ENCODE measurements around the gene BICDL1.
"Not testable (repeated sequence)": the region's sequence is repeated elsewhere in the genome, so short reads cannot be mapped to it uniquely, and the experiment has no call there.

Gene BICDL1

DNA sequence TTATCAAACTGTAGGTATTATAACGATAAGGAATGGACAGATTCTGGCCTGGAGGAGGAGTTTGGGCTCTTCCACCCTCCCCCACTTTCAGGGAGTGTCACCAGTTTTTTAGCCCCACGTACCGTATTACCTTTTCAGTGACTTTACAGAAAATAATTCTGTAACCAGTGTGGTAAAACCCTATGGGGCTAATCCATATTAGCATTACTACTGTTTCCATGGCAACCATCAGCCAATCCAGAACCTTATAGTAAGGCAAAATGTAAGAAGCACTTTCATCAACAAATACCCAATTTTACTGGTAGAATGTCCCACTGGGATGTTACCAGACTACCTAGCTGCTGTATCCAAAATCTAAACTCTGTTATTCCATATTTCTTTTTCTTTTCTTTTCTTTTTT lies 50.7 kb downstream of the BICDL1 start:
- no peak overlapping the region for H3K4me3 ChIP-seq (ENCODE audit: low read depth, low read length)
- TF ChIP-seq, protein P1, sequence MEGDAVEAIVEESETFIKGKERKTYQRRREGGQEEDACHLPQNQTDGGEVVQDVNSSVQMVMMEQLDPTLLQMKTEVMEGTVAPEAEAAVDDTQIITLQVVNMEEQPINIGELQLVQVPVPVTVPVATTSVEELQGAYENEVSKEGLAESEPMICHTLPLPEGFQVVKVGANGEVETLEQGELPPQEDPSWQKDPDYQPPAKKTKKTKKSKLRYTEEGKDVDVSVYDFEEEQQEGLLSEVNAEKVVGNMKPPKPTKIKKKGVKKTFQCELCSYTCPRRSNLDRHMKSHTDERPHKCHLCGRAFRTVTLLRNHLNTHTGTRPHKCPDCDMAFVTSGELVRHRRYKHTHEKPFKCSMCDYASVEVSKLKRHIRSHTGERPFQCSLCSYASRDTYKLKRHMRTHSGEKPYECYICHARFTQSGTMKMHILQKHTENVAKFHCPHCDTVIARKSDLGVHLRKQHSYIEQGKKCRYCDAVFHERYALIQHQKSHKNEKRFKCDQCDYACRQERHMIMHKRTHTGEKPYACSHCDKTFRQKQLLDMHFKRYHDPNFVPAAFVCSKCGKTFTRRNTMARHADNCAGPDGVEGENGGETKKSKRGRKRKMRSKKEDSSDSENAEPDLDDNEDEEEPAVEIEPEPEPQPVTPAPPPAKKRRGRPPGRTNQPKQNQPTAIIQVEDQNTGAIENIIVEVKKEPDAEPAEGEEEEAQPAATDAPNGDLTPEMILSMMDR (IDR thresholded peaks at IDR 0.05; ENCODE audit: borderline replicate concordance, insufficient read depth, low read depth, low read length): no peak

DNA sequence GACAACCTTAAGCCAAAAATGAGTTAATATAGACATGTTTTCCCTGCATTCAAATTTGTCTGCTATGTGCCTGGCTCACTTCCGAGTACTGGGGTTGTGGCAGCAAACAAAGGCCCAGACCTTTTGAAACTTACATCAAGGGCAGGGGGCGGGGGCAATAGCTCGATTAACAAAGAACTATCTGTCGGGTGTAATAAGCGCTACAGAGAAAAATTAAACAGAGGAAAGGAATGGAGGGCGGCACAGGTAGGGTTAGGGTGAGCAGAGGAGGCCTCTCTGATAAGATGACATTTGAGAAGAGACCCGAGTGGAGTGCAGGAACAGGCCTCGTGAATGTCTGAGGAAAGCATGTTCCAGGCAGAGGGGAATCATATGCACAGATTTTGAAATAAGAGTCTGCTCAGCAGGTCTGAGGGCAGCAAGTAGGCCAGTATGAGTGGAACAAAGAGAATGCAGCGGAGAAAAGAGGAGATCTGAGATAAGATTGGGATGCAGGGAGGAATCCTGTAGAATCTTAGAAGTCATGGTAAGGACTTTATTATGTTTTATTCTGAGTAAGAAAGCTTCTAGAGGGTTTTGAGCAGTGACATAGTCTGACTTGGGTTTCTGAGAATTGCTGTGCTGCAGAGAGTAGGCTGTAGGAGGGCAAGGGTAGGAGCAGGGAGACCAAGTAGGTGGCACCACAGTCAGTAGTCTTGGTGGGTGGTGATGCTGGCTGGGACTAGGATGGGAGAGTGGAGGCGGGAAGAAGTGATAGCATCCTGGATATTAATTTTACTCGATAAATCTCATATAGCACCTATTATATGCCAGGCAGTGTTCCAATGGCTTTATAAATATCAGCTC lies 52.6 kb downstream of the BICDL1 start:
- TF ChIP-seq, protein P1 (IDR thresholded peaks at IDR 0.05; ENCODE audit: borderline replicate concordance, insufficient read depth, low read depth, low read length): no peak
- no peak overlapping the region for H3K4me3 ChIP-seq (ENCODE audit: low read depth, low read length)

DNA sequence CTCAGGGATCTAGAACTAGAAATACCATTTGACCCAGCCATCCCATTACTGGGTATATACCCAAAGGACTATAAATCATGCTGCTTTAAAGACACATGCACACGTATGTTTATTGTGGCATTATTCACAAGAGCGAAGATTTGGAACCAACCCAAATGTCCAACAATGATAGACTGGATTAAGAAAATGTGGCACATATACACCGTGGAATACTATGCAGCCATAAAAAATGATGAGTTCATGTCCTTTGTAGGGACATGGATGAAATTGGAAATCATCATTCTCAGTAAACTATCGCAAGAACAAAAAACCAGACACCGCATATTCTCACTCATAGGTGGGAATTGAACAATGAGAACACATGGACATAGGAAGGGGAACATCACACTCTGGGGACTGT lies 56.3 kb downstream of the BICDL1 start:
- H3K4me3 ChIP-seq (ENCODE audit: low read depth, low read length): not testable (repeated sequence)

DNA sequence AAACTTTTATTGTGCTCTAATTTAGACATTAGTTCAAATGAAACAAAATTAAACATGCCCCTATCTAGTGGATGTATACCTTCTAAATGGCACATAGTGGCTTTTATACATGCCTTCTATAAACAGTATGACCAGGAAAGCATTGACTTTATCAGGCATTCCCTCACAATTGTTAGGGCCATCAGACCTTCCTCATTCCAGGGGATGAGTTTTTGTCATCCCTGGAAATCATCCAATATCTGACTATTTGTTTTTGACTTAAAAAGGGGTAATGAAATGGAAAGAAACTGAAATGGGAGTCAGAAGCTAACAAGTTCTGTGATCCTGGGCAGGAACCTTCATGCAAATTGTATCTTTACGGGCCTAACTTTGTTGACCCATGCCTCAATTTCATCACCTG lies 58.0 kb downstream of the BICDL1 start:
- TF ChIP-seq, protein P1 (IDR thresholded peaks at IDR 0.05; ENCODE audit: borderline replicate concordance, insufficient read depth, low read depth, low read length): no peak

DNA sequence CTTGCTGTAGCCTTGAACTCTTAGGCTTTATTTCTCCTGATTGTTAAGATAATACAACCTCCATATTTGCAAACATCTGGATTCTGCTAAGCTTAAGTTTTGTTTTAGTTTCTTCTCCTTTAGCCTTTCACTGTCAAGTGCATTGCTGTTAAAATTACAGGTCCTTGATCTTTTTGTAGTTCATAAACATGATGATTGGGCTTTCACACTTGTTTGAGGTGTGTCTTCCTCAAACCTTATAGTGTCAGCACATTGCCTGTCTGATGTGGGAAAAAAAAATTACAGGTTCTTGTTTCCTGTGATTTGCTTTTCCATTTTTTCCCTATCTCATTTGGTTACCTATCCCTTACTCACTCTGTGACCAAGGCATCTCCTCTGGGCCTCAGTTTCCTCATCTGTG lies 59.2 kb downstream of the BICDL1 start:
- no peak overlapping the region for H3K4me3 ChIP-seq (ENCODE audit: low read depth, low read length)
- TF ChIP-seq, protein P1 (IDR thresholded peaks at IDR 0.05; ENCODE audit: borderline replicate concordance, insufficient read depth, low read depth, low read length): no peak

More for the DNA sequence above, 58.0 kb downstream of the BICDL1 start:
- no peak overlapping the region for H3K4me3 ChIP-seq (ENCODE audit: low read depth, low read length)

DNA sequence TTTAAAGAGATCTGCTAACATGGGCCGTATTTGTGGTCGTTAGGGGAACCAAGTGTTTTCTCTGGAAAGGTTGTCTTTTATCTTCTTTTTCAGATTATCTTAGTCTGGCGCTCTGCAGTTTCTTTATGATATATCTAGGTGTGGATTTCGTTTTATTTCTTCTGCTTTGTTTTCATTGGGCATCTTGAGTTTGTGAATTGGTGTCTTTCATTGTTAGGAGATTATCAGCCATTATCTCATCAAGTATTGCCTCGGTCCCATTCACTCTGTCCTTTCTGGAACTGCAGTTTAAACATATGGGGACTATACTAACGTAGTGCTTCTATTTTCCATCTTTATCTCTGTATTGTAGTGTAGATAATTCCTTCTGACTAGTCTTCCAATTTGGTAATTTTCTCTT lies 60.4 kb downstream of the BICDL1 start:
- TF ChIP-seq, protein P1 (IDR thresholded peaks at IDR 0.05; ENCODE audit: borderline replicate concordance, insufficient read depth, low read depth, low read length): no peak
- no peak overlapping the region for H3K4me3 ChIP-seq (ENCODE audit: low read depth, low read length)

DNA sequence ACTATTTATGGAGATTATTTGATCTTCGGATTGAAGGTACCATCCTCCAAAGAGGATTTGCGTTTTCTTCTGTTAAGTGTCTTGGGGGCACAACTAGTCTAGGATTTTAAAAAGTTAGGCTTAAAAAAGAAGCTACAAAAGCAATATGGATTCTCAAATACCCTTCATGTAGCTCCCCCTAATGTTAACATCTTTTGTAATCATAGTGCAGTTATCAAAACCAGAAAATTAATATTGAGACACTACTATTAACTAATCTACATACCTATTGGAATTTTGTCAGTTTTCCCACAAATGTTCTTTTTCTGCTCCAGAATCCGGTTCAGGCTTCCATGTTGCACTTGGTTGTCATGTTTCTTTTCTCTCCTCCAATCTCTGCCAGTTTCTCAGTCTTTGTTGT lies 62.5 kb downstream of the BICDL1 start:
- no peak overlapping the region for H3K4me3 ChIP-seq (ENCODE audit: low read depth, low read length)
- TF ChIP-seq, protein P1 (IDR thresholded peaks at IDR 0.05; ENCODE audit: borderline replicate concordance, insufficient read depth, low read depth, low read length): no peak

Data from GM12875 (cell line).